Measurements from ENCODE around the gene PIMREG.

DNA sequence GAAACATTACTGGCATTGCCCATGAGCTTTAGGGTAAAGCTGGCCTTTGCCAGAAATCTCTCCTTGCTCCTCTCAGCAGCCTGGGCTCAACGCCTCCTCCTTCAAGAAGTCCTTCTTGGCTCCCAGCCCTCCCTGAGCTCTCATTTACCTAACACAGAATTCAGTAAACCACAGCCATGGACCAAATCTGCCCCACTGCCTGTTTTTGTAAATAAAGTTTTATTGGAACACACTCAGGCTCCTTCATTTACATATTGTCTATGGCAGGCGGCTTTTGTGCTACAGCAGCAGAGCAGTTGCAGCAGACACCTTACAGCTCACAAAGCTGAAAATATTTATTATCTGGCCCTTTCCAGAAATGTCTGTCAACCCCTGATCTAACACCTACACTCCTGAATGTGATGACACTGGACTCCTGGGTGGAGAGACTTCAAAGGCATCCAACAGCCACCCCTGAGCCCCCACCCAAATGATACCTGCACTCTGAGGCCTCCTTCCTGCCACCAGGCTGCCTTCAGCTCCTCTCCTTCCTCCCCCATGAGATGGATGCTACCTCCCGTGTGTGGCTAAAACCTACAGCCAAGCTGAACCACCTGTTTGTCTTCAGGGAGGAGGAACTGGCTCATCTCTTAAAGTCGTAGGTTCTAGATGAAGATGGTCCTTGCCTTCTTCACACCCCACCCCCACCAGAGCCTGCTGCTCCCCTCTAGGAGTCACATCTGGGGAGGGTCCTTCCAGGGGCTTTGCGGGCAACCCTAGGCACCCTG lies 41.6 kb downstream of the PIMREG start:
- TF ChIP-seq POLR2A (IDR thresholded peaks at IDR 0.05; ENCODE audit: low read depth, low read length) (no peak), POLR2AphosphoS5 (IDR thresholded peaks at IDR 0.05; ENCODE audit: low read depth, low read length) (no peak), TAF1 (IDR thresholded peaks at IDR 0.05; ENCODE audit: low read depth, low read length) (no peak)

All from GM12891 (cell line).